Neuronal stem cell (in vitro differentiated cells): ENCODE results near the gene CHST2.
A peak's percentile ranks its signal among the peaks of the same experiment; 100 is the strongest.

Experiments used
- DNase-seq: peaks from one replicate; pipeline ENCODE4 v3.0.0-alpha.2; 2013; ENCODE audit warnings: low spot score
- H2AFZ ChIP-seq: one replicate; pipeline ENCODE4 v1.6.1; 2013; ENCODE audit warnings: mild to moderate bottlenecking, low read length, inconsistent platforms
- H2AK5ac ChIP-seq: 2 replicates; pipeline ENCODE4 v1.6.1; 2013; ENCODE audit warnings: low read depth, mild to moderate bottlenecking, inconsistent platforms, low read length, moderate library complexity, mixed read lengths
- H2BK120ac ChIP-seq: 2 replicates; pipeline ENCODE4 v1.6.1; 2013; ENCODE audit warnings: low read depth, mild to moderate bottlenecking, inconsistent platforms, low read length, moderate library complexity, mixed read lengths
- H2BK12ac ChIP-seq: one replicate; pipeline ENCODE4 v1.6.1; 2013; ENCODE audit warnings: low read length, inconsistent platforms
- H2BK15ac ChIP-seq: 2 replicates; pipeline ENCODE4 v1.6.1; 2013; ENCODE audit warnings: mild to moderate bottlenecking, low read length, inconsistent platforms, mixed read lengths
- H2BK5ac ChIP-seq: one replicate; pipeline ENCODE4 v1.6.1; 2013; ENCODE audit warnings: inconsistent platforms, mild to moderate bottlenecking, low read length, moderate library complexity
- H3K14ac ChIP-seq: one replicate; pipeline ENCODE4 v1.6.1; 2013; ENCODE audit warnings: low read length, inconsistent platforms
- H3K18ac ChIP-seq: 2 replicates; pipeline ENCODE4 v1.6.1; 2013; ENCODE audit warnings: low read length, inconsistent platforms
- H3K23ac ChIP-seq: 2 replicates; pipeline ENCODE4 v1.6.1; 2013; ENCODE audit warnings: low read depth, mild to moderate bottlenecking, mixed read lengths, low read length, inconsistent platforms; ENCODE audit not compliant: poor library complexity
- H3K27ac ChIP-seq: replicated peaks from 3 replicates; pipeline ENCODE4 v1.5.1; 2013; ENCODE audit warnings: low read length, inconsistent platforms
- H3K27me3 ChIP-seq, 3 experiments: 2 replicates each; pipeline ENCODE4 v1.6.1; 2013; ENCODE audit warnings: low read length in 3 of 3, mild to moderate bottlenecking in 2 of 3, inconsistent platforms in 1 of 3, low read depth in 1 of 3, mixed read lengths in 1 of 3, moderate library complexity in 1 of 3; ENCODE audit not compliant: control insufficient read depth in 3 of 3, insufficient read depth in 3 of 3
- H3K36me3 ChIP-seq, 2 donors: replicated peaks in 1 of 2; 2 replicates each; pipeline ENCODE4 v1.6.1; 2013; ENCODE audit warnings: low read length in 2 of 2; ENCODE audit not compliant: control insufficient read depth in 2 of 2, insufficient read depth in 2 of 2
- H3K4ac ChIP-seq: 2 replicates; pipeline ENCODE4 v1.6.1; 2013; ENCODE audit warnings: inconsistent platforms, mild to moderate bottlenecking, low read length, moderate library complexity
- H3K4me1 ChIP-seq, 2 donors: 1 replicate in 1 of 2; 2 replicates in 1 of 2; pipeline ENCODE4 v1.6.1; 2013; ENCODE audit warnings: low read length in 2 of 2, low read depth in 1 of 2; ENCODE audit not compliant: control insufficient read depth in 2 of 2, insufficient read depth in 1 of 2
- H3K4me2 ChIP-seq: one replicate; pipeline ENCODE4 v1.6.1; 2013; ENCODE audit warnings: mild to moderate bottlenecking, low read length, inconsistent platforms; ENCODE audit not compliant: insufficient read depth, poor library complexity, severe bottlenecking
- H3K4me3 ChIP-seq, 2 donors: 2 replicates each; pipeline ENCODE4 v1.5.1; 2013; ENCODE audit warnings: low read length in 2 of 2, mild to moderate bottlenecking in 2 of 2, inconsistent platforms in 1 of 2, moderate library complexity in 1 of 2
- H3K79me1 ChIP-seq: one replicate; pipeline ENCODE4 v1.6.1; 2013; ENCODE audit warnings: low read depth, mild to moderate bottlenecking, inconsistent platforms, low read length, moderate library complexity
- H3K9ac ChIP-seq: one replicate; pipeline ENCODE4 v1.6.1; 2013; ENCODE audit warnings: mild to moderate bottlenecking, low read depth, low read length, inconsistent platforms; ENCODE audit not compliant: poor library complexity
- H3K9me3 ChIP-seq, 2 donors: replicated peaks in 1 of 2; 2 replicates each; pipeline versions ENCODE3 to v1.6.1; 2013; ENCODE audit warnings: low read length in 2 of 2, mild to moderate bottlenecking in 2 of 2, inconsistent platforms in 1 of 2, low read depth in 1 of 2, mixed read lengths in 1 of 2, moderate library complexity in 1 of 2; ENCODE audit not compliant: control insufficient read depth in 2 of 2, insufficient read depth in 1 of 2
- H4K8ac ChIP-seq: one replicate; pipeline ENCODE4 v1.6.1; 2013; ENCODE audit warnings: low read depth, mild to moderate bottlenecking, inconsistent platforms, low read length, moderate library complexity
- H4K91ac ChIP-seq: one replicate; pipeline ENCODE4 v1.6.1; 2013; ENCODE audit warnings: low read length, low read depth, mild to moderate bottlenecking, inconsistent platforms; ENCODE audit not compliant: poor library complexity
- WGBS, 2 donors: extraction: QIAGEN DNeasy Blood & Tissue Kit; methylation state at CpG; one replicate each; pipeline ENCODE4 v1.1.7; 2013; ENCODE audit warnings: missing lambda C conversion rate in 2 of 2, mixed read lengths in 1 of 2; ENCODE audit not compliant: insufficient read length in 2 of 2, insufficient replicate concordance in 1 of 2; ENCODE audit errors: extremely low coverage in 2 of 2; 5-methylcytosine and 5-hydroxymethylcytosine counted together

The CHST2 gene

GRCh38 chr3:143137435-143138036 is 18.0 kb downstream of the CHST2 start:
- no peak overlapping the region for H2BK12ac ChIP-seq
- H3K4me3 ChIP-seq, result no peak overlapping the region
- no peak overlapping the region for H3K9ac ChIP-seq
- no peak overlapping the region for H3K14ac ChIP-seq
- H4K91ac ChIP-seq, result no peak overlapping the region
- H3K23ac ChIP-seq, result no peak overlapping the region
- no CpG with 5 or more reads among the region's 2 CpGs for WGBS, 2 donors
- H3K4ac ChIP-seq, result no peak overlapping the region
- no peak overlapping the region for H4K8ac ChIP-seq
- H3K27me3 ChIP-seq, result no peaks in the 10 kb centered on the region
- H3K79me1 ChIP-seq, result no peaks in the 10 kb centered on the region
- H3K4me2 ChIP-seq, result no peak overlapping the region
- H3K18ac ChIP-seq, result no peak overlapping the region
- H2AK5ac ChIP-seq, result no peak overlapping the region
- H3K4me1 ChIP-seq, result peaks cover 0 to 9% of the 10 kb centered on the region in 2 donors
- H3K27ac ChIP-seq, result no peak overlapping the region
- no peak for DNase-seq
- no peak overlapping the region for H2BK120ac ChIP-seq
- no peaks in the 10 kb centered on the region for H3K36me3 ChIP-seq
- H2AFZ ChIP-seq, result no peak overlapping the region
- no peak overlapping the region for H2BK15ac ChIP-seq
- no peaks in the 10 kb centered on the region for H3K9me3 ChIP-seq
- H2BK5ac ChIP-seq, result no peak overlapping the region

- Histone ChIP-seq H3K4me3 (no peak overlapping the region), H4K8ac (no peak overlapping the region), H4K91ac (no peak overlapping the region), H3K18ac (no peak overlapping the region), H3K9me3 (no peaks in the 10 kb centered on the region), H2AFZ (peak overlapping the region; percentile 4), H3K27me3 (no peaks in the 10 kb centered on the region), H3K79me1 (no peaks in the 10 kb centered on the region), H3K27ac (no peak overlapping the region), H3K4me2 (no peak overlapping the region), H2AK5ac (no peak overlapping the region), H3K23ac (no peak overlapping the region), H3K4ac (no peak overlapping the region), H2BK5ac (no peak overlapping the region), H3K36me3 (no peaks in the 10 kb centered on the region), H2BK12ac (no peak overlapping the region), H2BK15ac (no peak overlapping the region), H3K9ac (no peak overlapping the region), H3K14ac (no peak overlapping the region), H2BK120ac (no peak overlapping the region), H3K4me1 (peaks cover 0 to 9% of the 10 kb centered on the region in 2 donors)
- WGBS, 2 donors, result no CpG with 5 or more reads among the region's 3 CpGs
- DNase-seq, result no peak
Measured at GRCh38 chr3:143138953-143139352, 19.4 kb downstream of the CHST2 start.

GRCh38 chr3:143139762-143140161 is 20.2 kb downstream of the CHST2 start:
- H2BK15ac ChIP-seq, result no peak overlapping the region
- no peaks in the 10 kb centered on the region for H3K36me3 ChIP-seq
- no peak for DNase-seq
- H3K14ac ChIP-seq, result no peak overlapping the region
- no peak overlapping the region for H2BK120ac ChIP-seq
- H3K27me3 ChIP-seq, result no peaks in the 10 kb centered on the region
- H3K27ac ChIP-seq, result no peak overlapping the region
- H2BK5ac ChIP-seq, result no peak overlapping the region
- H2AK5ac ChIP-seq, result no peak overlapping the region
- no peak overlapping the region for H3K4me2 ChIP-seq
- H3K4me3 ChIP-seq, result no peak overlapping the region
- H4K91ac ChIP-seq, result no peak overlapping the region
- no peaks in the 10 kb centered on the region for H3K79me1 ChIP-seq
- H3K4ac ChIP-seq, result no peak overlapping the region
- H3K9ac ChIP-seq, result no peak overlapping the region
- peaks cover 0 to 9% of the 10 kb centered on the region in 2 donors for H3K4me1 ChIP-seq
- H3K18ac ChIP-seq, result no peak overlapping the region
- H3K9me3 ChIP-seq, result no peaks in the 10 kb centered on the region
- WGBS, 2 donors, result no CpG with 5 or more reads among the region's 7 CpGs
- H2BK12ac ChIP-seq, result no peak overlapping the region
- no peak overlapping the region for H3K23ac ChIP-seq
- H4K8ac ChIP-seq, result no peak overlapping the region
- H2AFZ ChIP-seq, result no peak overlapping the region

- Histone ChIP-seq H3K18ac (no peak overlapping the region), H3K4me3 (no peak overlapping the region), H2BK5ac (no peak overlapping the region), H3K36me3 (no peaks in the 10 kb centered on the region), H3K79me1 (no peaks in the 10 kb centered on the region), H2BK15ac (no peak overlapping the region), H2AK5ac (no peak overlapping the region), H4K91ac (no peak overlapping the region), H3K4ac (no peak overlapping the region), H3K27ac (no peak overlapping the region), H4K8ac (no peak overlapping the region), H2BK120ac (no peak overlapping the region), H3K14ac (no peak overlapping the region), H3K4me2 (no peak overlapping the region), H2BK12ac (no peak overlapping the region), H3K4me1 (peaks cover 0 to 2% of the 10 kb centered on the region in 2 donors), H3K9ac (no peak overlapping the region), H2AFZ (no peak overlapping the region), H3K27me3 (no peaks in the 10 kb centered on the region), H3K23ac (no peak overlapping the region), H3K9me3 (no peaks in the 10 kb centered on the region)
- DNase-seq, result no peak
- no CpG with 5 or more reads among the region's 6 CpGs for WGBS, 2 donors
Measured at GRCh38 chr3:143140550-143140949, 21.0 kb downstream of the CHST2 start.
